Uterus (tissue), 2 donors: ENCODE results near the gene CCNE1.

Experiments used
- POLR2A ChIP-seq, 2 donors: fragments of 450-650 bp; IDR thresholded peaks; one replicate each; pipeline ENCODE4 v1.6.1; 2016; ENCODE audit warnings: antibody characterized with exemption in 2 of 2, mild to moderate bottlenecking in 1 of 2, moderate library complexity in 1 of 2
- TF ChIP-seq, protein P1 (sequence below), 4 experiments: fragments of 200-600 bp in 2 of 4; fragments of 450-650 bp in 2 of 4; sonication (generic) in 2 of 4; IDR thresholded peaks; one replicate each; pipeline ENCODE4 v1.5.1; 2016 to 2019; ENCODE audit warnings: antibody characterized with exemption in 4 of 4, mild to moderate bottlenecking in 2 of 4, moderate library complexity in 1 of 4

DNA sequence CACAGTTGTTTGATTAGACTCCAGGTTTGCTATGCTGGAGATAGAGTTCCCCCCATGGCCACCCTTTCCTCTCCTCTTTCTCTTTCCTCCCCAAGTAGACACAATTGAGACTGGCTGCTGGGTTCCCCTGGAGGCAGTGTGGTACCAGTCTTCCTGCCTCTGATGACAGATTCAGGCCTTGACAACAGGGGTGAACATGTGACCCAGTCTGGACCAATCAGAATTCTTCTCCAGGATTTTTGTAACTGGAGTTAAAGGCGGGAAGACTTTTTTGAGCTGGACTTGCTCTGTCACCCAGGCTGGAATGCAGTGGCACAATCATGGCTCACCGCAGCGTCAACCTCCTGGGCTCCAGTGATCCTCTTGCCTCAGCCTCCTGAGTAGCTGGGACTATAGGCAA, 48.7 kb downstream of the CCNE1 start:
- TF ChIP-seq, protein P1, sequence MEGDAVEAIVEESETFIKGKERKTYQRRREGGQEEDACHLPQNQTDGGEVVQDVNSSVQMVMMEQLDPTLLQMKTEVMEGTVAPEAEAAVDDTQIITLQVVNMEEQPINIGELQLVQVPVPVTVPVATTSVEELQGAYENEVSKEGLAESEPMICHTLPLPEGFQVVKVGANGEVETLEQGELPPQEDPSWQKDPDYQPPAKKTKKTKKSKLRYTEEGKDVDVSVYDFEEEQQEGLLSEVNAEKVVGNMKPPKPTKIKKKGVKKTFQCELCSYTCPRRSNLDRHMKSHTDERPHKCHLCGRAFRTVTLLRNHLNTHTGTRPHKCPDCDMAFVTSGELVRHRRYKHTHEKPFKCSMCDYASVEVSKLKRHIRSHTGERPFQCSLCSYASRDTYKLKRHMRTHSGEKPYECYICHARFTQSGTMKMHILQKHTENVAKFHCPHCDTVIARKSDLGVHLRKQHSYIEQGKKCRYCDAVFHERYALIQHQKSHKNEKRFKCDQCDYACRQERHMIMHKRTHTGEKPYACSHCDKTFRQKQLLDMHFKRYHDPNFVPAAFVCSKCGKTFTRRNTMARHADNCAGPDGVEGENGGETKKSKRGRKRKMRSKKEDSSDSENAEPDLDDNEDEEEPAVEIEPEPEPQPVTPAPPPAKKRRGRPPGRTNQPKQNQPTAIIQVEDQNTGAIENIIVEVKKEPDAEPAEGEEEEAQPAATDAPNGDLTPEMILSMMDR (IDR thresholded peaks at IDR 0.05): no peak
- TF ChIP-seq POLR2A (IDR thresholded peaks at IDR 0.05): no peak
